HG03442 (cell line): Measurements from ENCODE around the gene PDGFB.

Source experiments
- ATAC-seq: cut with Tn5 transposase; IDR thresholded peaks from one replicate; pipeline ENCODE4 v1.9.1; 2021; ENCODE audit warnings: mild to moderate bottlenecking, moderate library complexity; ENCODE audit not compliant: unreplicated experiment

Gene PDGFB

GRCh38 chr22:39244496-39245129 lies at the start of gene PDGFB:
TSS of gene PDGFB (minus strand) at chr22:39244982. CDS start at chr22:39243963, 1,019 bp downstream.
- no peak for ATAC-seq

DNA sequence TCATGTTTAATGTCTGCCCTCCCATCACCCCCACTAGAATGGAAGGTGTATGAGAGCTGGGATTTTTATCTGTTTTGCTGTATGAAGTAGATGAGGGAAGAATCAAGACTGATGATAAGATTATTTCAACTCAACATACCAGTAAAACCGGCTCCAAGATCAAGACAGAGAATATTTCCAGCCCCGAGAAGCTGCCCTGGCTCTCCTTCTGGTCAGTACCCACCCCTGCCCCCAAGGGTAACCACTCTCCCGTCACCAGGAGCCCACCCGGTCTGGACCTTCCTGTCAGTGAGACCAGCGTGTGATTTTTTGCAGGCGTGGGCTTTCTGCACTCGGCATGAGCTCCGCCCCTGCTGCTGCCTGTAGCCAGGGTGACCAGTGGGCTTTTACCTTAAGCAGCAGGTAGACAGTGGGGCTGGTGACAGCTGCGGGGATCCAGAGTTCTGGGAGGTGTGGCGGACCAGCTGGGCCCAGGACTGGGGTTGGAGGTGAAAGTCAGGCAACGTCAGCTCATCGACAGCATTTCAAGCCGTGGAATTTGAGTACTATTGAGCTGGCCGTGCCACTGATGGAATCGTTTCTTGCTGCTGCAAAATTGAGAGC lies 49.1 kb upstream of the PDGFB start:
- ATAC-seq, result no peak

GRCh38 chr22:39292561-39293074 lies 47.8 kb upstream of the PDGFB start:
- ATAC-seq, result no peak

- no peak for ATAC-seq
Measured at GRCh38 chr22:39292031-39292462, 47.3 kb upstream of the PDGFB start.

DNA sequence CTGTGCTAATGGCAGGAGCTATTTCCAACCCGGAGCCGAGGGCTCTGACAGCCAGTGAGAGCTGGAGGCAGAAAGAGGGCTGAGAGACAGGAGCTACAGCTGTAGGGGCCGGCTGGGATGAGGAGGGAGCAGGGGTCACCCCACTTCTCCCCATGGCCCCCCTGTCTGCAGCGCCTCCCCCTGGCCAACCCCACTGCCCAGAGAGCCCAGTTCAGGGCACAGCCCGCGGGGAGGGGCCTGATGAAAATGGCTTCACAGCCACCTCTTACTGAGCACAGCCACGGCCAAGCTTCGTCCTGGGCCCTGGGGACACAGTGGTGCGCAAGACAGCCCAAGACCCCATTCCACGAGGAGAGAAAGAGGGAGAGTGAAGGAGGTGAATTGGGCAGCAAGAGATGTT lies 46.7 kb upstream of the PDGFB start:
- ATAC-seq, result no peak

DNA sequence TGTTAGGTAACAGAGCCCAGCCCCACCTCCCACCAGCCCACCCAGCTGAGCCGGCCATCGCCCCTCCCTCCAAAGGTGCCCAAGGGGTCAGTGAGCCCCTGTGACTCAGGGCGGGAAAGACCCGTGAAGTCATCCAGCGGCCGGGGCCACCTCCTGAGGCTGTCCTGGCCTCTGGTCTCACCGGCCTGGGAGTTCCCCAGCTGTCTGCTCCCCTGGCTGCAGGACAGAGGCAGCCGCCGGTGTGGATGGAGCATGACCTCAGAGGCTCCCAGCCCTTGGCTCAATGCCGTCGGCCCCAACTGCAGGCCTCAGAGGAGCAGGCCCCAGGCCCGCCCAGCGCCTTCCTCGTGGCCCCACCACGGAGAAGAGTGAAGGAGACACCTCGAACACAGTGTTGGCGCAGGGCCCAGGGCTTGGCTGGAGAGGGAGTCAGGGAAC lies 46.0 kb upstream of the PDGFB start:
- no peak for ATAC-seq

GRCh38 chr22:39289975-39290720 lies 45.4 kb upstream of the PDGFB start:
- ATAC-seq, result no peak

DNA sequence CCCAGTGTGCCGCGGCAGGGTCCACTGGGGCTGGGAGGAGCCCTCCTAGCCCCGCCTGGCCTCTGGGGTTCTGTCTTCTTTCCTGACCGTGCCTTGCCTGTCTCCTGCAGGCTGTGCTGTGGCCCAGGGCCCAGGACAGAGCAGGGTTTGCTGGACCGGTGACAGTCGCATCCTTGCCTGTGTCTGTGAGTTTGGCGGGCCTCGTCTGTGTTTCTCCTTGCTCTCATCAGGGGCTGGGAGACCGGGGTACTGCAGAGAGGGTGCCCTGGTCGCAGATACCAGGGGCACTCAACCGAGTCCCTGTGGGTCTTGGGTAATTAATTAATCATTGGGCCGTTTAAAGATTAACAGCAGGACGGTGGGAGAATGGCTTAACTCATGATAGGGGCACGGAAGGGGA lies 44.8 kb upstream of the PDGFB start:
- ATAC-seq, result no peak

DNA sequence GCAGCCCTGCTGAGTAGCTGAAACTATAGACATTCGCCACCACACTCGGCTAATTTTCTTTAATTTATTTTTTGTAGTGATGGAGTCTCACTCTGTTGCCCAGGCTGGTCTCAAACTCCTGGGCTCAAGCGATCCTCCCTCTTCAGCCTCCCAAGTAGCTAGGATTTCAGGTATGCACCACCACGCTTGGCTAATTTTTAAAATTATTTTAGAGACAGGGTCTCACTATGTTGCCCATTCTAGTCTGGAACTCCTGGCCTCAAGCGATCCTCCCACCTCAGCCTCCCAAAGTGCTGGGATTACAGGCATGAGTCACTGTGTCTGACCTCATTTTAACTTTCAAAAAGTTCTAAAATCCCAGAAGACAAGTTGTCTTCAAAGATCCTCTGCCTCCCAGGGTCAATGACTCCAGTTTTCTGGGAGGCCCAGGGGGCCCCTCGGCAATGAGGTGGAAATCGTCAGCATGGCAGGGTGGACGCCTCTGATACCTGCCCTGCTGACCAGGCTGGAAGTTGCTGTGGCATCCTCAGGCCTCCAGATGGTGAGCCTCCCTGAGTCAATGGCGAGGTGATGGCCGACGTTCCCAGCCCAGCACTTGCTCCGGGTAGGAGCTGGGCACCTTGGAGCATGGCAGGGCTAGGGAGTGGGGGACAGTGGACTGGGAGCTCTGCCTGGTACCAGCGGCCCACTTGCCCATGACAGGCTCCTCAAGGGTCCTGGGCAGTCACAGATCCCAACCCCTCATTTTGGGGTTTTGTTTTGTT lies 43.5 kb upstream of the PDGFB start:
- ATAC-seq, result no peak

GRCh38 chr22:39287076-39287725 lies 42.4 kb upstream of the PDGFB start:
- ATAC-seq, result no peak

DNA sequence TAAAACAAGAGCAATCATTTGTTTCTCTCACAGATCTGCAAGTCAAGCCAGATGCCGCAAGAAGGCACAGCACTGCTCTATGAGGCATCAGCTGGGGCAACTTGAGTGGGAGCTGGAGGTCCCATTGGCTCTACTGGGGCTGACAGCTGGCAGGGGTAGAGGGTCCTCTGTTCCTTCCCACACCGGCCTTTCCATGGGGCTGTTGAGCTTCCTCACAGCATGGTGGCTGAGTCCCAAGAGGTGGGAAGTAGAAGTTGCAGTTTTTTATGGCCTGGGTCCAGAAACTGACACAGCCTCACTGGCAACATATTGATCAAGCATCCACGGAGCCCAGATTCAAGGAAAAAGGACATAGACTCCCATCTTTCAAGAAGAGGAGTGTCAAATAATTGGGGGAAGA lies 40.2 kb upstream of the PDGFB start:
- ATAC-seq, result no peak

DNA sequence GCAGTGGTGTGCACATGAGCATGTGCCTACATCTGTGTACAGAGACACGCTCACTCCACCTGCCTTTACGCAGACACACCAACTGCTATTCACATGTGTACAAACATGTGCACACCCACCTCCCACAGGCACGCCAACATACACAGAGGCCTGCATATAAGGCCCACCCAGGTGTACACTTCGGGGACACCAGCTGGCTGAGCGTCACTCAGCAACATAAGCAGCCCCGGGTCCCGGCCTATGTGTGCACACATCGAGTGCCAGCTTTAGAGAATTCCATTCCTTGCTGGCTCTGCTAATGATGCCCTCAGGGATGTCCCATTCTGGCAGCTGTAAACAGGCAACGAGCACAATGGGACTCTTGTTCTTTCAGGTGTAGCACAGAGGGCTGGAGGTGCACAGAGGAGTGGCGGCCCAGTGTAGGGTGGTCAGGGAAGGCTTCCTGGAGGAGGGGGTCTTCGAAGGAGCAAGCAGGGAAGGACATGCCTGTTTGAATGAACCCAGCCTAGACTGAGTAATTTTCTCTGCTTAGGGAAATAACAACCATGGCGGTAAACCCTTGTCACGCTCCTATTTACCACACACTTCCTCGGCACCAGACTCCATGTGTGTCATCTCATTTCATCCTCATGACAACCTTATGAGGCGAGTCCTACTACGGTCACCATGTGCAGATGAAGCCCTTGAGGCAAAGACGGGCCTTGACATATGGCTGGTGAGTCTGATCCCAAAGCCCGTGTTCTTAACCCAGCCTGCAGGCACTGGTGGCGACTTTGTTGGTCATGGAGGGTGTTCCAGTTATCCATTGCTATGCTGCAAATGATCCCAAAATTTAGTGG lies 39.6 kb upstream of the PDGFB start:
- ATAC-seq, result no peak

- no peak for ATAC-seq
Measured at GRCh38 chr22:39283322-39284141, 38.8 kb upstream of the PDGFB start.

- no peak for ATAC-seq
Measured at GRCh38 chr22:39282645-39283321, 38.0 kb upstream of the PDGFB start.

- no peak for ATAC-seq
Measured at GRCh38 chr22:39281126-39281525, 36.3 kb upstream of the PDGFB start.

- ATAC-seq, result no peak
Measured at GRCh38 chr22:39280250-39280649, 35.5 kb upstream of the PDGFB start.

DNA sequence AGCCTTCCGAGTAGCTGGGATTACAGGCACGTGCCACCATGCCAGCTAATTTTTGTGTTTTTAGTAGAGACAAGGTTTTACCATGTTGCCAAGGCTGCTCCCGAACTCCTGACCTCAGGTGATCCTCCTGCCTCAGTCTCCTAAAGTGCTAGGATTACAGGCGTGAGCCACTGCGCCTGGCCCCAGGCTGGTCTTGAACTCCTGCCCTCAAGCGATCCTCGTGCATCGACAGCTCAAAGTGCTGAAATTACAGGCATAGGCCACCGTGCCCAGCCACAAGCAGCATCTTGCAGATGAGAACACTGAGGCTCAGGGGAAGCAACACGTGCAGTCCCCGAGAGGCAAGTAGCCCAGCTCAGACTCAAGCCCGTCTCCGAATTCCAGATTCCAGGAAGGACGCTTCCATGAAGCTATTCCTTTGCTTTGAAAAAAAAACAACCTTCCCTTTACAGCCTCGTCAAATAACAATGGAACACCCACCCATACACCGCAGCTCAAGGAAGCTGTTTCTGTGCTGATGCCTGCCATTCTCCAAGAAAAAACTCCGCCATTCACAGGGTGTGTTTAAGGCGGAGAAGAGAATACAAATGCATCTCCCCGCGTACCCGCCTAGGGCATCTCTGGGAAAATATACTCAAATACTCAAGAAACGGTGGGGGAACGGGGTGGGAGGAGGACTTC lies 34.5 kb upstream of the PDGFB start:
- ATAC-seq, result no peak

DNA sequence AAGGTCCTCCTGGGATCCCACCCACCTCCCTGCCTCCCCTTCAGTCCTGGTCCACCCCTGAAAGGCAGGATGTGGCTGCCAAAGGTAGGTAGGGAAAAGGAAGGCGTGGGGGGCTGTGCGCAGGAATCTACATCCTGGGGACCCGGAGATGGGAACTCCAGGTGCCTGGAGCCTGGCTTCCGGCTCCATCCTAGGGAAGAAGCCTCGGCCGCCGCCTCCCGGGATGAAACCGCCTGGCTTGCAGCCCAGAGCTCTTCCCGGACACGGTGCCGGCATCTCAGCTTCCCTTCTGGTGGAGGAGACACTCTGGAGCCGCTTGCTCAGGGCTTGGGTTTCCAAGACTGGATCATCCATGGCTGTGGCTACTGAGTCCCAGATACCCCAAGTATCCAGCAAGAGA lies 33.3 kb upstream of the PDGFB start:
- ATAC-seq, result no peak
